NOMO-1 (cell line): ENCODE measurements around the gene POGZ.
A peak's percentile ranks its signal among the peaks of the same experiment; 100 is the strongest.

ENCODE experiments used
- DNase-seq, 2 experiments: peaks; one replicate each; lab custom pipeline; 2025; ENCODE audit not compliant: unreplicated experiment in 2 of 2; lab: John Stamatoyannopoulos, UW

Gene POGZ

GRCh38 chr1:151377150-151377884 is 82.0 kb downstream of the POGZ start:
- no peak for DNase-seq

GRCh38 chr1:151373196-151373595 is 86.1 kb downstream of the POGZ start:
- DNase-seq, result no peak

GRCh38 chr1:151372058-151372934 is 87.0 kb downstream of the POGZ start, which contains the start of gene SELENBP1:
SELENBP1 (minus strand) TSS chr1:151372705; CDS start chr1:151372641, 64 bp downstream.
- no peak for DNase-seq

GRCh38 chr1:151371370-151372057 is 87.8 kb downstream of the POGZ start:
- DNase-seq, result no peak

- DNase-seq, result peak; percentile 17 to 48
Measured at GRCh38 chr1:151370211-151370911, 88.9 kb downstream of the POGZ start.

DNA sequence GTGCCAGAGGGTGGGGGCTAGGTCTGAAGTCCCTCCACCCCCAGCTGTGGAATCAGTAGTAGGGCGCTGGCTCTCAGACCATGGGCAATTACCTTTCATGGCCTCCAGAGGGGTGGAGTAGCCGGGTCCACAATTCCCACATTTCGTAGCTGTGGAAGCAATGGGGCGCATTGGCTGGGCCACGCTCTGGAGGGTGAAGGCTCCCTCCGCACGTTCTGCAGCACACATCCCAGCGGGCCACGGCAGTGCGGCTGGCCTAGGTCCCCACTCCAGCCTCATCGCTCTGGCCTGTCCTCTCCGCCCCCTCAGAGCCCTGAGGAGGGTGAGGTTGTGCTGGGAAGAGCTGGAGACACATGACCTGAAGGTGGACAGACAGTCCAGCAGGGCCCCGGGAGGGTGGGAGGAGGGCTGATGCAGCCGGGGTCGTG is 89.7 kb downstream of the POGZ start:
- DNase-seq, result no peak

GRCh38 chr1:151369302-151369610 is 90.0 kb downstream of the POGZ start:
- DNase-seq, result no peak

- no peak for DNase-seq
Measured at GRCh38 chr1:151368393-151369301, 90.6 kb downstream of the POGZ start.

GRCh38 chr1:151367658-151368392 is 91.5 kb downstream of the POGZ start:
- DNase-seq, result no peak

DNA sequence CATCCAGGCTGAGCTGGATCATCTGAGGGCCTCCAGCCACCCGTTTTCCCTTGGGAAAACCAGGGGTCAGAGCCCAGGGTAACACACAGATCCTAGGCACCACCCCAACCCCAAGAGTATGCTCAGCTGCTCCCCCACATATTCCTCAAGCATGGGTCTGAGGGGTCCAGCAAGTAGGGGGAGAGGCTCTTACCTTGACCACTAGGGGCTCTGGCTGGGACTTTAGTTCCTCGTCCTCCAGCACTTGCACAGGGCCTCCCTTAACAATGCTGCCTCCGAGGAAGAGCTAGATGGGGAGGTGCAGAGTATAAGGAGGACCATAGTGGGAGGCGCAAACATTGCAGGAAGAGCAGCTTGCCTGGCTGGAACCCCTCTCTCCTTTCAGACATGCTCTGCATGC is 94.3 kb downstream of the POGZ start:
- no peak for DNase-seq

DNA sequence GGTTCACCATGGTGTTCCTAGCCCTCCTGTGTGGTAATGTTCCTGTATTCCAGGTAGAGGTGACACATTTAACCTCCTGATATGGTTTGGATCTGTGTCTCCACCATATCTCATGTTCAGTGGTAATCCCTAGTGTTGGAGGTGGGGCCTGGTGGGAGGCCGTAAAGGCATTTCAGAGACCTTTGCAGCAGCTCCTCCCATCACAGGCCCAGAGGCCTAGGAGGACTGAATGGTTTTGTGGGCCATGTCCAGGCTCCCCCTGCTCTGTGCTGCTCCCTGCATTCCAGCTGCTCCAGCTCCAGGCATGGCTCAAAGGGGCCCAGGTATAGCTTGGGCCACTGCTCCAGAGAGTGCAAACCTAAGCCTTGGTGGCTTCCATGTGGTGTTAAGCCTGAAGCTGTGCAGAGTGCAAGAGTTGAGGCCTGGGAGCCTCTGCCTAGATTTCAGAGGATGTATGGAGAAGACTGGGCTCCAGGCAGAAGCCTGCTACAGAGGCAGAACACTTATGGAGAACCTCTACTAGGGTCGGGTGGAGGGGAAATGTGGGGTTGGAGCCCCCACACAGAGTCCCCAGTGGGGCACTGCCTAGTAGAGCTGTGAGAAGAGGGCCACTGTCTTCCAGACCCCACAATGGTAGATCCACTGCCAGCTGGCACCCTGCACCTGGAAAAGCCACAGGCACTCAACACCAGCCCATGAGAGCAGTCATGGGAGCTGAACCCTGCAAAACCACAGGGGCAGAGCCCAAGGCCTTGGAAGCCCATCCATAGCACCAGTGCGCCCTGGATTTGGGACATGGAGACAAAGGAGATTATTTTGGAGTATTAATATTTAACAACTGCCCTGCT is 96.8 kb downstream of the POGZ start:
- no peak for DNase-seq

DNA sequence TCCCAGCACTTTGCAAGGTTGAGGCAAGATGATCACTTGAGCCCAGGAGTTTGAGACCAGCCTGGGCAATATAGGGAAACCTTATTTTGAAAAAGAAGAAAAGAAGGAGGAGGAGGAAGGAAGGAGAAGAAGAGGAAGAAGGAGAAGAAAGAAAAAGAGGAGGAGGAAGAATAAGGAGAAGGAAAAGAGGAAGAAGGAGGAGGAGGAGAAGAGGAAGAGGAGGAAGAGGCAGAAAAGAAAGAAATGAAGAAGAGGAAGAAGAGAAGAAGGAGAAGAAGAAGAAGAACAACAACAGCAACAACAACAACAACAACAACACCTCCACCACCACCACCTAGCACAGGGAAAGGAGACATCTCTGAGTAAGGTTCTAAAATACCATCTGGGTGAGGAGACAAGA is 97.4 kb downstream of the POGZ start:
- no peak for DNase-seq

- DNase-seq, result no peak
Measured at GRCh38 chr1:151356696-151357095, 102.6 kb downstream of the POGZ start.
